ENCODE measurements around the gene PDZD4. TPM values are rescaled to one million over a fixed set of nuclear protein-coding genes. Genes with fewer than 3 reads are reported as not detected.

PDZD4 gene
- total and polyA plus RNA-seq, 2 donors = 0.61 to 7.9 TPM

DNA sequence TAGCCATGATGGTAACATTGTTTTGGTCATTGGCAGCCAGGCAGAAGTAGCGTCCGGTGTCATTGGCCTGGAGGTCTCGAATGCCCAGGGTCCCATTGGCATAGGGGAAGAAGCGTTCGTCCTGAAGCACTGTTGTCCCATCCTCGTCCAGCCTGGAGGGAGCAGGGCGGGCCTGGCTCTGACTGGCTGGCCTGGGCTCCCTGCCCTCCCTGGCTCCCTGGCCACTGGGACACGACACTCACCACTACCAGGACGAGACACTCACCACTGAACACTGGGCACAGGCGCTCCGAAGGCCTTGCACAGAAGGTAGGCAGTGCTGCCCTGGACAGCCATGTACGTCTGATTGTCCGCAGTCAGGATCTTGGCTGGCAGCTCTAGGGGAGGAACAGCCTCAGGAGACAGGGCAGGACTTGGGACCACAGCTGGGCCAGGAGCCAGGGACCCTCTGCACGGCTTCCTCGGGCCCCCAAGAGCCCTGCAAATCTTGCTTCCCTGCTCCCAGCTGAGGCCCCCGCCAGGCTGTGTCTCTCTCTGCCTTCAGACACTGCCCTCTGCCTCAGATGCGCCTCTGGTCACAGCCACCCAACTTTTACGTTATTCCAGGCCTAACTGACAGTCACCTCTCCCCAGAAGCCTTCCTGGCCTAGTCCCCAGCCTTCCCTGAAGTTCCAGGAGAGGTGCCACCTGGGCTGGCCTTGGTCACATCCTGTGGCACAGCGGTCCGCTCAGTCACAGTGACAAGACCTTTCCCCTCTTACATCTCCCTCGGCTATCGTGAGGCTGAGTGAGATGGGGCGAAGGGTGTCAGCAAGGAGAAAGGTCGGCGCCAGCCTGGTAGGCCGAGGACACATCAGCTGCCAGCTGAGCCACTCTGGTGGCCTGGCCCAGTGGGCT is 38.5 kb upstream of the PDZD4 start:
- DNase-seq (ENCODE audit: low read depth in 6 of 9, low spot score in 9 of 9) = no peak
- Histone ChIP-seq H3K27ac (ENCODE audit: low read depth in 1 of 2, low read length in 1 of 2) (no peak overlapping the region), H3K9me3 (ENCODE audit: control insufficient read depth in 2 of 2, insufficient read depth in 1 of 2, low read length in 1 of 2) (no peaks in the 10 kb centered on the region), H3K4me3 (ENCODE audit: low read length in 2 of 2) (no peak overlapping the region), H3K4me1 (ENCODE audit: control insufficient read depth in 2 of 2, insufficient read depth in 2 of 2, low read length in 2 of 2) (no peaks in the 10 kb centered on the region), H3K36me3 (ENCODE audit: control insufficient read depth in 2 of 2, insufficient read depth in 2 of 2, low read length in 1 of 2) (no peaks in the 10 kb centered on the region), H3K27me3 (ENCODE audit: control insufficient read depth in 2 of 2, insufficient read depth in 1 of 2, low read length in 1 of 2) (peaks cover 0 to 47% of the 10 kb centered on the region in 2 donors)
- WGBS = 95% methylated on average over 26 of the region's 26 CpGs

- Histone ChIP-seq H3K9me3 (ENCODE audit: control insufficient read depth in 2 of 2, insufficient read depth in 1 of 2, low read length in 1 of 2) (no peaks in the 10 kb centered on the region), H3K36me3 (ENCODE audit: control insufficient read depth in 2 of 2, insufficient read depth in 2 of 2, low read length in 1 of 2) (no peaks in the 10 kb centered on the region), H3K27ac (ENCODE audit: low read depth in 1 of 2, low read length in 1 of 2) (no peak overlapping the region), H3K4me3 (ENCODE audit: low read length in 2 of 2) (no peak overlapping the region), H3K4me1 (ENCODE audit: control insufficient read depth in 2 of 2, insufficient read depth in 2 of 2, low read length in 2 of 2) (no peaks in the 10 kb centered on the region), H3K27me3 (ENCODE audit: control insufficient read depth in 2 of 2, insufficient read depth in 1 of 2, low read length in 1 of 2) (peaks cover 0 to 47% of the 10 kb centered on the region in 2 donors)
- no peak for DNase-seq (ENCODE audit: low read depth in 6 of 9, low spot score in 9 of 9)
- WGBS = 94% methylated on average over 13 of the region's 13 CpGs
Measured at GRCh38 chrX:153867671-153868070, 37.3 kb upstream of the PDZD4 start.

- Histone ChIP-seq H3K27me3 (ENCODE audit: control insufficient read depth in 2 of 2, insufficient read depth in 1 of 2, low read length in 1 of 2) (peaks cover 0 to 47% of the 10 kb centered on the region in 2 donors), H3K27ac (ENCODE audit: low read depth in 1 of 2, low read length in 1 of 2) (no peak overlapping the region), H3K4me1 (ENCODE audit: control insufficient read depth in 2 of 2, insufficient read depth in 2 of 2, low read length in 2 of 2) (no peaks in the 10 kb centered on the region), H3K36me3 (ENCODE audit: control insufficient read depth in 2 of 2, insufficient read depth in 2 of 2, low read length in 1 of 2) (no peaks in the 10 kb centered on the region), H3K4me3 (ENCODE audit: low read length in 2 of 2) (no peak overlapping the region), H3K9me3 (ENCODE audit: control insufficient read depth in 2 of 2, insufficient read depth in 1 of 2, low read length in 1 of 2) (no peaks in the 10 kb centered on the region)
- no peak for DNase-seq (ENCODE audit: low read depth in 6 of 9, low spot score in 9 of 9)
- 90% methylated on average over 9 of the region's 9 CpGs for WGBS
Measured at GRCh38 chrX:153867139-153867538, 36.8 kb upstream of the PDZD4 start.

- H3K4me1 ChIP-seq (ENCODE audit: control insufficient read depth in 2 of 2, insufficient read depth in 2 of 2, low read length in 2 of 2) = no peaks in the 10 kb centered on the region
- no peak overlapping the region for H3K27ac ChIP-seq (ENCODE audit: low read depth in 1 of 2, low read length in 1 of 2)
- H3K27me3 ChIP-seq (ENCODE audit: control insufficient read depth in 2 of 2, insufficient read depth in 1 of 2, low read length in 1 of 2) = peaks cover 0 to 48% of the 10 kb centered on the region in 2 donors
- 95% methylated on average over 22 of the region's 22 CpGs for WGBS
- no peaks in the 10 kb centered on the region for H3K36me3 ChIP-seq (ENCODE audit: control insufficient read depth in 2 of 2, insufficient read depth in 2 of 2, low read length in 1 of 2)
- no peaks in the 10 kb centered on the region for H3K9me3 ChIP-seq (ENCODE audit: control insufficient read depth in 2 of 2, insufficient read depth in 1 of 2, low read length in 1 of 2)
- DNase-seq (ENCODE audit: low read depth in 6 of 9, low spot score in 9 of 9) = no peak
- no peak overlapping the region for H3K4me3 ChIP-seq (ENCODE audit: low read length in 2 of 2)
Measured at GRCh38 chrX:153866302-153867019, 36.1 kb upstream of the PDZD4 start.

- DNase-seq (ENCODE audit: low read depth in 6 of 9, low spot score in 9 of 9) = no peak
- no peaks in the 10 kb centered on the region for H3K4me1 ChIP-seq (ENCODE audit: control insufficient read depth in 2 of 2, insufficient read depth in 2 of 2, low read length in 2 of 2)
- H3K9me3 ChIP-seq (ENCODE audit: control insufficient read depth in 2 of 2, insufficient read depth in 1 of 2, low read length in 1 of 2) = no peaks in the 10 kb centered on the region
- no peaks in the 10 kb centered on the region for H3K36me3 ChIP-seq (ENCODE audit: control insufficient read depth in 2 of 2, insufficient read depth in 2 of 2, low read length in 1 of 2)
- no peak overlapping the region for H3K4me3 ChIP-seq (ENCODE audit: low read length in 2 of 2)
- H3K27ac ChIP-seq (ENCODE audit: low read depth in 1 of 2, low read length in 1 of 2) = no peak overlapping the region
- H3K27me3 ChIP-seq (ENCODE audit: control insufficient read depth in 2 of 2, insufficient read depth in 1 of 2, low read length in 1 of 2) = peaks cover 0 to 46% of the 10 kb centered on the region in 2 donors
- 96% methylated on average over 9 of the region's 9 CpGs for WGBS
Measured at GRCh38 chrX:153865685-153866084, 35.3 kb upstream of the PDZD4 start.

DNA sequence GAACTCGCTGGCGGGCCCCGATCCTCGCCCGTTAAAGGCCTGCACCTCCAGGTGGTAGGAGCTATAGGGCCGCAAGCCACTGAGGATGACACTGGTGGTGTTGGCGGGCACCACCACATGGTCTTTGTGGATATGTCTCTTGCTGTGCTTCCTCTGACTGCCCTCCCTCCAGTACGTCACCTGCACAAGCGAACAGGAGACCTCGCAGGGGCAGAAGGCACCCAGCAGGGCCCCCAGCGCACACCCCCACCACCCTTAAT is 34.9 kb upstream of the PDZD4 start:
- Histone ChIP-seq H3K27me3 (ENCODE audit: control insufficient read depth in 2 of 2, insufficient read depth in 1 of 2, low read length in 1 of 2) (peaks cover 0 to 43% of the 10 kb centered on the region in 2 donors), H3K4me1 (ENCODE audit: control insufficient read depth in 2 of 2, insufficient read depth in 2 of 2, low read length in 2 of 2) (no peaks in the 10 kb centered on the region), H3K9me3 (ENCODE audit: control insufficient read depth in 2 of 2, insufficient read depth in 1 of 2, low read length in 1 of 2) (no peaks in the 10 kb centered on the region), H3K36me3 (ENCODE audit: control insufficient read depth in 2 of 2, insufficient read depth in 2 of 2, low read length in 1 of 2) (no peaks in the 10 kb centered on the region), H3K27ac (ENCODE audit: low read depth in 1 of 2, low read length in 1 of 2) (no peak overlapping the region), H3K4me3 (ENCODE audit: low read length in 2 of 2) (no peak overlapping the region)
- WGBS = 97% methylated on average over 11 of the region's 11 CpGs
- no peak for DNase-seq (ENCODE audit: low read depth in 6 of 9, low spot score in 9 of 9)

DNA sequence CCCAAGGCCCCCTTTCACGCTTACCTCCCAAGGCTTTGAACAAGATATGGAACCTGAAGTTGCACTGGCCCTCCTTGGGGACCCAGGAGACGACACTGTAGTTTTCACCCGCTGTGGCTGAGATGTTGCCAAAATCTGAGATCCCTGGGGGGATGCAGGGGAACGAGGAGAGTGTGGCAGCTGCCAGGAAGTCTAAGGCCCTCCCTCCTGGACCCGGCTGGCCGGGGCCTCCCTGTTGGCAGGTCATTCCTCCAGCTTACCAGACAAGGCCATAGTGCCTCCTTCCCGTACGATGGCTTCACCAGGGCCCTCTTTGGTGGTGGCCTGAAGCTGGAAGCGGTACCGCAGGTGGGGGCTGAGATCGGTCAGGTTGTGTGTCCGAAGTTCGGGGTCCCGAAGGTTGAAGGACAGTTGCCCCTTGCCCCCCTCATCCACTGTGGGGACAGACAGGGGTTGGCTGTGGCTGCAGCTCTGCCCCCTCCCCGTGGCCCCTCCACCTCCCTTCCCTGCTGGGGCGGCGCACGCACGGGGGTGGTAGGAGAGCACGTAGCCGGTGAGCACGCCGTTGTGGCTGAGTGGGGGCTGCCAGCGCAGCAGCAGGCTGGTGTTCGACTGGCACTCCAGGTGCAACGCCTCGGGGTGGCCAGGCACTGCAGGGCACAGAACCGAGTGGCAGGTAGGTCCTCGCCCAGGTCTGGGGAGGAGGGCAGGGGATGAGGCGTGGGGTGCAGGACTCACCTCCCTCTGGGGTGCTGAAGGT is 34.4 kb upstream of the PDZD4 start:
- H3K4me1 ChIP-seq (ENCODE audit: control insufficient read depth in 2 of 2, insufficient read depth in 2 of 2, low read length in 2 of 2) = no peaks in the 10 kb centered on the region
- H3K9me3 ChIP-seq (ENCODE audit: control insufficient read depth in 2 of 2, insufficient read depth in 1 of 2, low read length in 1 of 2) = no peaks in the 10 kb centered on the region
- no peaks in the 10 kb centered on the region for H3K36me3 ChIP-seq (ENCODE audit: control insufficient read depth in 2 of 2, insufficient read depth in 2 of 2, low read length in 1 of 2)
- WGBS = 93% methylated on average over 28 of the region's 30 CpGs
- no peak overlapping the region for H3K4me3 ChIP-seq (ENCODE audit: low read length in 2 of 2)
- H3K27me3 ChIP-seq (ENCODE audit: control insufficient read depth in 2 of 2, insufficient read depth in 1 of 2, low read length in 1 of 2) = peaks cover 0 to 45% of the 10 kb centered on the region in 2 donors
- no peak overlapping the region for H3K27ac ChIP-seq (ENCODE audit: low read depth in 1 of 2, low read length in 1 of 2)
- no peak for DNase-seq (ENCODE audit: low read depth in 6 of 9, low spot score in 9 of 9)

DNA sequence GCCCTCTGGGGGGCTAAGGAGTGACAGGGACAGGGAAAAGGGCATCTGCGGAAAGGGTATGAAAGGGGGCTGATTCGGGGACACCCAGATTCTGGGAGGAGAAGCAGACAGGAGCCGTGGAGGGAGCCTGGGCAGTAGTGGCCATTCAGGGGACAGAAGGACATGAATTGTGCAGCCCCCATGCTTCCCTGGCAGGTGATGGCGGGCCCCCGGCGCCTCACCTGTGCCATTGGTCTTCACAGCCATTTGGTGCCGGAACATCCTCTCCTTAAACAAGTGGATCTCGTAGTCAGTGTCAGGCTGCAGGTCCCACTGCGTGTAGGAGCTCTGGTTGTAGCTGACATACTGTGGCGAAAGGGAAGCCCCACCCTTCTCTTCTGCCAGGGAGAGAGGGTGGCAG is 33.8 kb upstream of the PDZD4 start:
- 94% methylated on average over 10 of the region's 10 CpGs for WGBS
- Histone ChIP-seq H3K27ac (ENCODE audit: low read depth in 1 of 2, low read length in 1 of 2) (no peak overlapping the region), H3K36me3 (ENCODE audit: control insufficient read depth in 2 of 2, insufficient read depth in 2 of 2, low read length in 1 of 2) (no peaks in the 10 kb centered on the region), H3K4me1 (ENCODE audit: control insufficient read depth in 2 of 2, insufficient read depth in 2 of 2, low read length in 2 of 2) (no peaks in the 10 kb centered on the region), H3K4me3 (ENCODE audit: low read length in 2 of 2) (no peak overlapping the region), H3K9me3 (ENCODE audit: control insufficient read depth in 2 of 2, insufficient read depth in 1 of 2, low read length in 1 of 2) (no peaks in the 10 kb centered on the region), H3K27me3 (ENCODE audit: control insufficient read depth in 2 of 2, insufficient read depth in 1 of 2, low read length in 1 of 2) (peaks cover 0 to 47% of the 10 kb centered on the region in 2 donors)
- no peak for DNase-seq (ENCODE audit: low read depth in 6 of 9, low spot score in 9 of 9)
